Esophagus muscularis mucosa (tissue), 4 donors: ENCODE data around the gene HOXB5. TPM values are rescaled to one million over a fixed set of nuclear protein-coding genes. Genes with fewer than 3 reads are reported as not detected.

Experiments
- DNase-seq: peaks from one replicate; pipeline ENCODE4 v3.0.0-alpha.2; 2017; ENCODE audit errors: extremely low spot score
- H3K27ac ChIP-seq, 4 donors: fragments of 200-600 bp; sonication (generic); replicated peaks in 1 of 4; 1 replicate in 3 of 4; 2 replicates in 1 of 4; pipeline ENCODE4 v1.5.1; 2016 to 2019; ENCODE audit warnings: mild to moderate bottlenecking in 1 of 4
- H3K27me3 ChIP-seq, 4 donors: fragments of 200-600 bp; sonication (generic); one replicate each; pipeline versions ENCODE4 v1.5.1 to v1.6.0; 2016 to 2019
- H3K36me3 ChIP-seq, 4 donors: fragments of 200-600 bp; sonication (generic); one replicate each; pipeline ENCODE4 v1.5.1; 2016 to 2019
- H3K4me1 ChIP-seq, 4 donors: fragments of 200-600 bp; sonication (generic); one replicate each; pipeline ENCODE4 v1.5.1; 2016 to 2019
- H3K4me3 ChIP-seq, 4 donors: fragments of 200-600 bp; sonication (generic); 1 replicate in 2 of 4; 2 replicates in 2 of 4; pipeline ENCODE4 v1.5.1; 2016 to 2019; ENCODE audit warnings: mild to moderate bottlenecking in 4 of 4, moderate library complexity in 1 of 4
- H3K9me3 ChIP-seq, 4 donors: fragments of 200-600 bp; sonication (generic); 1 replicate in 3 of 4; 2 replicates in 1 of 4; pipeline ENCODE4 v1.5.1; 2016 to 2019
- EP300 ChIP-seq: sonication (generic); formaldehyde crosslinking; IDR thresholded peaks from one replicate; pipeline ENCODE4 v1.6.1; 2017; ENCODE audit warnings: antibody characterized with exemption
- POLR2A ChIP-seq: fragments of 450-650 bp; IDR thresholded peaks from one replicate; pipeline ENCODE4 v1.6.1; 2017; ENCODE audit warnings: antibody characterized with exemption, moderate library complexity, mild to moderate bottlenecking, low read depth
- POLR2AphosphoS5 ChIP-seq, 2 donors: sonication (generic); formaldehyde crosslinking; IDR thresholded peaks; one replicate each; pipeline ENCODE4 v1.6.1; 2017; ENCODE audit warnings: antibody characterized with exemption in 2 of 2
- WGBS: methylation state at CpG from one replicate; pipeline ENCODE4 v1.1.5; 2018; 5-methylcytosine and 5-hydroxymethylcytosine counted together
- intact Hi-C: fragments of 100-400 bp; cut with DNase I; formaldehyde crosslinking; loops from one replicate; pipeline ENCODE4 v1.15.1; 2023
- total RNA-seq, 4 donors: library from RNA; depleted of rRNA; stranded (reverse); fragments of >200 nt; gene quantifications; one replicate each; pipeline versions ENCODE4 v1.1.0 to v1.2.1, GENCODE V29; 2016
- TF ChIP-seq, protein P1 (sequence below), 3 experiments: fragments of 200-600 bp in 2 of 3; fragments of 450-650 bp in 1 of 3; sonication (generic) in 2 of 3; IDR thresholded peaks; one replicate each; pipeline ENCODE4 v1.5.1; 2017 to 2019; ENCODE audit warnings: antibody characterized with exemption in 3 of 3, mild to moderate bottlenecking in 2 of 3, moderate library complexity in 1 of 3

The HOXB5 gene
- total RNA-seq, 4 donors from 2014 or later: 0.17 to 0.83 (median 0.36) TPM

DNA sequence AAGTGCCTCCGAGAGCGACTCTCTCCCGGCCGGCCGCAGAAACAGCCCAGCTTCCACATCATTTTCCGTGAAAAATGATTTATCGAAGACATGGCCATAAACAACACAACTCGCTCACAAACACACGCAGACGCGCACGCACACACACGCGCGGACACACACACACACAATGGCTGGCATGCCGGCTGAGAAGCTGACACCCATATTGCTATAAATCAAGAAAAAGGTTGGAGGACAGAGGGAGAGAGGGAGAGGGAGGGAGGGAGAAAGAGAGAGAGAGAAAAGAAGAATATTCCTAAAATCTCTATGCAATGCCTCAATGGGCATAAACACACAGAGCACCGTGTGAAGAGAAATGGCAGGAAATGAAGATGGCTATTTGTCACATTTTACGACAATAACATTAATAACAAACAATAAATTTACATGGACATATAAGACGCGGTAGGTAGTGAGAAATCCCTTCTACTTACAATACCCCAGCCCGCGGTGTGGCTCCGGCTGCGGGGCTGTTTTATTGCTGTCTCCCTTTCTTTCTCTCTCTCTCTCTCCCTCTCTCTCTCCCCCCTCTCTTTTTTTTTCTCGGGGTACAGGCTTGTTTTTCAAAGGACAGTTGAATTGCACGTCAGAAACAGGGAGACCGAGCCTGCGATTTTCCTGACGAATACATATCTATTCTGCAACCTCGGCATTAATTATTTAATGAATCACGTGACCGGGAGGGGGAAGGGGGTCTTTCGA, 24.9 kb downstream of the HOXB5 start:
- Histone ChIP-seq H3K36me3 (no peaks in the 10 kb centered on the region), H3K9me3 (no peaks in the 10 kb centered on the region), H3K27me3 (no peaks in the 10 kb centered on the region), H3K27ac (peak overlapping the region; percentile 91 to 97 (median 96)), H3K4me3 (peak overlapping the region; percentile 41 to 90 (median 77)), H3K4me1 (peaks cover 55 to 100% (median 98%) of the 10 kb centered on the region in 4 donors)
- TF ChIP-seq, protein P1, sequence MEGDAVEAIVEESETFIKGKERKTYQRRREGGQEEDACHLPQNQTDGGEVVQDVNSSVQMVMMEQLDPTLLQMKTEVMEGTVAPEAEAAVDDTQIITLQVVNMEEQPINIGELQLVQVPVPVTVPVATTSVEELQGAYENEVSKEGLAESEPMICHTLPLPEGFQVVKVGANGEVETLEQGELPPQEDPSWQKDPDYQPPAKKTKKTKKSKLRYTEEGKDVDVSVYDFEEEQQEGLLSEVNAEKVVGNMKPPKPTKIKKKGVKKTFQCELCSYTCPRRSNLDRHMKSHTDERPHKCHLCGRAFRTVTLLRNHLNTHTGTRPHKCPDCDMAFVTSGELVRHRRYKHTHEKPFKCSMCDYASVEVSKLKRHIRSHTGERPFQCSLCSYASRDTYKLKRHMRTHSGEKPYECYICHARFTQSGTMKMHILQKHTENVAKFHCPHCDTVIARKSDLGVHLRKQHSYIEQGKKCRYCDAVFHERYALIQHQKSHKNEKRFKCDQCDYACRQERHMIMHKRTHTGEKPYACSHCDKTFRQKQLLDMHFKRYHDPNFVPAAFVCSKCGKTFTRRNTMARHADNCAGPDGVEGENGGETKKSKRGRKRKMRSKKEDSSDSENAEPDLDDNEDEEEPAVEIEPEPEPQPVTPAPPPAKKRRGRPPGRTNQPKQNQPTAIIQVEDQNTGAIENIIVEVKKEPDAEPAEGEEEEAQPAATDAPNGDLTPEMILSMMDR (IDR thresholded peaks at IDR 0.05): no peak
- TF ChIP-seq POLR2A (no peak), EP300 (no peak), POLR2AphosphoS5 (IDR thresholded peaks at IDR 0.05) (no peak)
- intact Hi-C loops: no loop called here
- WGBS: 15% methylated on average over 33 of the region's 33 CpGs
- DNase-seq: no peak

DNA sequence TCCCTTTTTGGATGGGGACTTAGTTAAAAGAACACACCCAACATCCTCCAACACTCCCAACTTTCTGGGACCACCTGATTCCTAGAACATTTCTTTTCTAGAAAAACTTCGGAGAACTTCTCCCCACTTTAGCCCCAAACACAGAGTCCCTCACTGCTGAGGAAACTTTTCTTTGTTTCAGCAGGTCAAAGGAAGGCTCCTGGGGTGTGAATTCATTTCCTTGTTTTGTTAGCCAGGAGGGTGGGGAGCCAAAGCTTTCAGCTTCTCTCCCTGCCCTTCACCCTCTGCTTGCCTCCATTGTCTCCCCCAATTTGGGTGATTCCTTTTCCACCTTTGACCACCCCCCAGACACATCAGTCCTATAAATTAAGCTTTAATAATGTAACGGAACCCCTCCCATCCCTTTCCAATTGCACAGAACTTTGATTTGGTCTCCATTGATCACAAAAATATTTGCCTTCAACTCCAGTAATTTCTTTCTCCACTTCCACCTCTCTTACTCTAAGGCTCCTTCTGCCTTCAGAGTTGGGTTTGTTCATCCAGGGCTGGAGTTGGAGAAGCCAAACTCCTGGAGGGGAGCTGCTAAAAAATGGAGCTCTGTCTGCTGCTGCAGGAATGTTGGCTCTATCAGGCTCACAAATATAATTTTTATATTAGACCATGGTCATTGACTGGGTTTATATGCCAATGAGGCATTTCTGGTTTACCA, 25.8 kb downstream of the HOXB5 start:
- intact Hi-C loops: no loop called here
- peak overlapping the region; percentile 41 to 90 (median 77) for H3K4me3 ChIP-seq
- H3K4me1 ChIP-seq: peaks cover 55 to 100% (median 98%) of the 10 kb centered on the region in 4 donors
- WGBS: 43% methylated on average over 2 of the region's 2 CpGs
- H3K27me3 ChIP-seq: no peaks in the 10 kb centered on the region
- TF ChIP-seq POLR2AphosphoS5 (IDR thresholded peaks at IDR 0.05) (no peak), POLR2A (no peak), EP300 (no peak)
- TF ChIP-seq, protein P1 (IDR thresholded peaks at IDR 0.05): no peak
- H3K27ac ChIP-seq: peak overlapping the region; percentile 91 to 97 (median 96)
- DNase-seq: no peak
- no peaks in the 10 kb centered on the region for H3K36me3 ChIP-seq
- no peaks in the 10 kb centered on the region for H3K9me3 ChIP-seq

DNA sequence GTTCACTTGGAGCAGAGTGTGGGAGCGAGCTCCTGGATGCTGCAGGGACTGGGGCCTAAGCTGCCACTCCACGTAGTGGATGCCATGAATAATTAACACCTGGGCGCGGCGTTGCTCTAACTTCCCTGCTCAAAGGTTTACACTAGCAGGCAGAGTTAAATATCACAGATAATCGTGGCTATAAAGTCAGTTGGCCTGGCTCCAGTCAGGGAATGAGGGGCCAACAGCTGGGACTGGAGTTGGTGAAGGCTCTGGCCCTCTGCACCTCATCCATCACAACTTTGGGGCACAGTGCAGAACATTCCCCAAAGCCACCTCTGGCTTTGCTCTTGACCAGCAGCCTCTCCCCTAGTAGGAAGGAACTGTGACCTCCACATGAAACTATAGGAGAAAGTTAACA, 26.4 kb downstream of the HOXB5 start:
- H3K36me3 ChIP-seq: no peaks in the 10 kb centered on the region
- no peak for DNase-seq
- WGBS: 53% methylated on average over 6 of the region's 6 CpGs
- no peaks in the 10 kb centered on the region for H3K9me3 ChIP-seq
- intact Hi-C loops: no loop called here
- no peaks in the 10 kb centered on the region for H3K27me3 ChIP-seq
- H3K4me1 ChIP-seq: peaks cover 58 to 100% (median 98%) of the 10 kb centered on the region in 4 donors
- TF ChIP-seq, protein P1 (IDR thresholded peaks at IDR 0.05): no peak
- no peak for TF ChIP-seq POLR2A
- no peak for TF ChIP-seq EP300
- TF ChIP-seq POLR2AphosphoS5 (IDR thresholded peaks at IDR 0.05): no peak
- peak overlapping the region in 1 of 4 donors; percentile 3 for H3K4me3 ChIP-seq
- H3K27ac ChIP-seq: peak overlapping the region; percentile 91 to 97 (median 96)

GRCh38 chr17:48566717-48567116, 26.9 kb downstream of the HOXB5 start:
- peaks cover 63 to 100% (median 98%) of the 10 kb centered on the region in 4 donors for H3K4me1 ChIP-seq
- no peaks in the 10 kb centered on the region for H3K27me3 ChIP-seq
- H3K27ac ChIP-seq: peak overlapping the region; percentile 91 to 97 (median 96)

More at GRCh38 chr17:48566717-48567116, 26.9 kb downstream of the HOXB5 start:
- no peak for DNase-seq
- Histone ChIP-seq H3K9me3 (no peaks in the 10 kb centered on the region), H3K36me3 (no peaks in the 10 kb centered on the region), H3K4me3 (no peak overlapping the region)
- TF ChIP-seq EP300: no peak
- no peak for TF ChIP-seq POLR2AphosphoS5 (IDR thresholded peaks at IDR 0.05)
- TF ChIP-seq, protein P1 (IDR thresholded peaks at IDR 0.05): no peak
- 41% methylated on average over 2 of the region's 2 CpGs for WGBS
- intact Hi-C loops: no loop called here
